Liver (tissue), 9 donors: ENCODE results near the gene AVEN. TPM values are rescaled to one million over a fixed set of nuclear protein-coding genes. Genes with fewer than 3 reads are reported as not detected.

ENCODE experiments used
- DNase-seq: peaks from one replicate; pipeline ENCODE4 v3.0.0-alpha.2; 2017; ENCODE audit warnings: low spot score
- H3K27ac ChIP-seq, 2 donors: one replicate each; pipeline ENCODE4 v1.7.0; 2013; ENCODE audit warnings: inconsistent platforms in 2 of 2, low read length in 2 of 2, control low read depth in 1 of 2, low read depth in 1 of 2, mild to moderate bottlenecking in 1 of 2
- H3K27me3 ChIP-seq, 4 donors: one replicate each; pipeline versions ENCODE4 v1.6.1 to v1.7.0; 2013; ENCODE audit warnings: low read length in 3 of 4, inconsistent platforms in 1 of 4, mild to moderate bottlenecking in 1 of 4, moderate library complexity in 1 of 4; ENCODE audit not compliant: control insufficient read depth in 4 of 4, insufficient read depth in 4 of 4
- H3K36me3 ChIP-seq, 4 donors: one replicate each; pipeline versions ENCODE4 v1.6.1 to v1.7.0; 2013; ENCODE audit warnings: low read length in 3 of 4, mild to moderate bottlenecking in 3 of 4, low read depth in 1 of 4, moderate library complexity in 1 of 4; ENCODE audit not compliant: control insufficient read depth in 4 of 4, insufficient read depth in 3 of 4
- H3K4me1 ChIP-seq, 4 donors: one replicate each; pipeline versions ENCODE4 v1.6.1 to v1.7.0; 2013; ENCODE audit warnings: low read length in 3 of 4, mild to moderate bottlenecking in 3 of 4, moderate library complexity in 1 of 4; ENCODE audit not compliant: control insufficient read depth in 4 of 4, insufficient read depth in 4 of 4
- H3K4me3 ChIP-seq, 3 donors: one replicate each; pipeline versions ENCODE4 v1.6.1 to v1.7.0; 2013; ENCODE audit warnings: low read length in 3 of 3, control low read depth in 1 of 3, low read depth in 1 of 3, mild to moderate bottlenecking in 1 of 3
- H3K9ac ChIP-seq, 2 donors: one replicate each; pipeline ENCODE4 v1.7.0; 2013; ENCODE audit warnings: low read length in 2 of 2, mild to moderate bottlenecking in 2 of 2, moderate library complexity in 2 of 2, control low read depth in 1 of 2, low read depth in 1 of 2
- H3K9me3 ChIP-seq, 4 donors: one replicate each; pipeline versions ENCODE4 v1.6.1 to v1.7.0; 2013; ENCODE audit warnings: low read length in 3 of 4; ENCODE audit not compliant: control insufficient read depth in 4 of 4
- CTCF ChIP-seq: fragments of 150-350 bp; IDR thresholded peaks from 2 replicates; pipeline ENCODE4 v1.5.1; 2017; ENCODE audit warnings: improper control_type of control experiment, low read depth, low read length; ENCODE audit not compliant: missing input control
- EGR1 ChIP-seq, 2 donors: IDR thresholded peaks; 2 replicates each; pipeline ENCODE4 v1.6.1; 2016 to 2018; ENCODE audit warnings: antibody characterized with exemption in 2 of 2, low read depth in 2 of 2
- FOXA1 ChIP-seq: IDR thresholded peaks from 2 replicates; pipeline ENCODE4 v1.6.1; 2016; ENCODE audit warnings: antibody characterized with exemption
- FOXA2 ChIP-seq: IDR thresholded peaks from 2 replicates; pipeline ENCODE4 v1.6.1; 2016; ENCODE audit warnings: antibody characterized with exemption
- GABPA ChIP-seq, 2 donors: IDR thresholded peaks in 1 of 2; conservative IDR thresholded peaks in 1 of 2; 2 replicates each; pipeline ENCODE4 v1.6.1; 2016; ENCODE audit warnings: antibody characterized with exemption in 2 of 2, mild to moderate bottlenecking in 1 of 2, moderate library complexity in 1 of 2
- HNF4A ChIP-seq, 2 donors: conservative IDR thresholded peaks; 2 replicates each; pipeline ENCODE4 v1.6.1; 2016; ENCODE audit warnings: antibody characterized with exemption in 2 of 2, mild to moderate bottlenecking in 2 of 2
- HNF4G ChIP-seq: IDR thresholded peaks from 2 replicates; pipeline ENCODE4 v1.6.1; 2016; ENCODE audit warnings: antibody characterized with exemption
- JUND ChIP-seq, 2 donors: IDR thresholded peaks; 2 replicates each; pipeline ENCODE4 v1.6.1; 2016; ENCODE audit warnings: antibody characterized with exemption in 2 of 2
- MAX ChIP-seq: IDR thresholded peaks from 2 replicates; pipeline ENCODE4 v1.6.1; 2016; ENCODE audit warnings: antibody characterized with exemption
- NR2F2 ChIP-seq: IDR thresholded peaks from 2 replicates; pipeline ENCODE4 v1.6.1; 2016; ENCODE audit warnings: antibody characterized with exemption
- RAD21 ChIP-seq, 2 donors: IDR thresholded peaks; 2 replicates each; pipeline ENCODE4 v1.6.1; 2016; ENCODE audit warnings: antibody characterized with exemption in 2 of 2, mild to moderate bottlenecking in 2 of 2
- REST ChIP-seq: IDR thresholded peaks from 2 replicates; pipeline ENCODE4 v1.6.1; 2016; ENCODE audit warnings: antibody characterized with exemption, mild to moderate bottlenecking
- RXRA ChIP-seq, 2 donors: IDR thresholded peaks; 2 replicates each; pipeline ENCODE4 v1.6.1; 2017 to 2018; ENCODE audit warnings: antibody characterized with exemption in 2 of 2, mild to moderate bottlenecking in 1 of 2
- SP1 ChIP-seq: IDR thresholded peaks from 2 replicates; pipeline ENCODE4 v1.6.1; 2018; ENCODE audit warnings: antibody characterized with exemption, mild to moderate bottlenecking
- TAF1 ChIP-seq: conservative IDR thresholded peaks from 2 replicates; pipeline ENCODE4 v1.6.1; 2016; ENCODE audit warnings: antibody characterized with exemption, mild to moderate bottlenecking
- YY1 ChIP-seq: IDR thresholded peaks from 2 replicates; pipeline ENCODE4 v1.6.1; 2016; ENCODE audit warnings: antibody characterized with exemption, mild to moderate bottlenecking
- WGBS: extraction: QIAGEN DNeasy Blood & Tissue Kit; methylation state at CpG from one replicate; pipeline ENCODE4 v1.1.7; 2013; 5-methylcytosine and 5-hydroxymethylcytosine counted together
- polyA plus RNA-seq, 2 donors: library from polyadenylated mRNA; stranded (reverse) in 1 of 2; unstranded in 1 of 2; fragments of 200-250 nt in 1 of 2; fragments of >200 nt in 1 of 2; fragmentation: Nextera tagmentation in 1 of 2; extraction: Ambion mirVana in 1 of 2; gene quantifications; one replicate each; pipeline versions ENCODE4 v1.2.1 to v1.2.3, GENCODE V29; 2013 to 2015
- total RNA-seq, 2 donors: library from RNA; depleted of rRNA; stranded (reverse); fragments of >200 nt; gene quantifications; one replicate each; pipeline ENCODE4 v1.2.3, GENCODE V29; 2014
- TF ChIP-seq, protein P1 (sequence below): IDR thresholded peaks from 2 replicates; pipeline ENCODE4 v1.6.1; 2016; ENCODE audit warnings: antibody characterized with exemption
- TF ChIP-seq, protein P2 (sequence below): IDR thresholded peaks from 2 replicates; pipeline ENCODE4 v1.6.1; 2016; ENCODE audit warnings: antibody characterized with exemption
- donor health status: healthy.
- donor health status: healthy.
- donor health status: healthy.
- donor health status: healthy.
- donor health status: healthy.

Gene AVEN
- total and polyA plus RNA-seq, 4 donors: 5.3 to 12.4 (median 7.0) TPM

DNA sequence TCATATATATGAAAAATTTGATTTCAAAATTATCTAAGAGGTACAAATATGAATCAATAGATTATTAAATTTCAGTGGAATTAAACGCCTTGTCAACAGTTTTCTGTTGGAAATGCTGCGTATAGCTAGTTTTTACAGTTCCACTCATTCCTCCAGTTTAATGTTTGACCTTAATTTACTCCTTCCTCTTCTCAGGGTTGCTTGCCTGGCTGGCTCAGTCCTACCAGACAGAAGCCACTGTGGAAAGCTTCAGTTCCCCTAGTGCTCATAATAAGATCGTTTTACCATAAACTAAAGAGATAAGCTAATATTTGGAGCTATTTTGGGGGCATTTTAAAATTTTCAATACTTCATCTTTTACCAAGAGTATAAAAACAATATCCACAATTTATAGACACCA, 39.9 kb upstream of the AVEN start:
- Histone ChIP-seq H3K36me3 (peaks cover 3 to 14% (median 9%) of the 10 kb centered on the region in 4 donors), H3K27ac (no peak overlapping the region), H3K9me3 (no peaks in the 10 kb centered on the region), H3K9ac (no peak overlapping the region), H3K27me3 (no peaks in the 10 kb centered on the region), H3K4me1 (no peaks in the 10 kb centered on the region), H3K4me3 (no peak overlapping the region)
- 82% methylated on average over 3 of the region's 3 CpGs for WGBS
- TF ChIP-seq RAD21 (IDR thresholded peaks at IDR 0.05): no peak
- TF ChIP-seq SP1: no peak
- no peak for TF ChIP-seq HNF4G
- no peak for TF ChIP-seq EGR1 (IDR thresholded peaks at IDR 0.05; ENCODE audit: low read depth in 2 of 2)
- no peak for TF ChIP-seq TAF1
- no peak for TF ChIP-seq CTCF
- TF ChIP-seq NR2F2: no peak
- TF ChIP-seq HNF4A (conservative IDR thresholded peaks at IDR 0.05): no peak
- TF ChIP-seq FOXA2: no peak
- no peak for TF ChIP-seq YY1
- TF ChIP-seq MAX: no peak
- TF ChIP-seq JUND (IDR thresholded peaks at IDR 0.05): no peak
- TF ChIP-seq RXRA (IDR thresholded peaks at IDR 0.05): no peak
- TF ChIP-seq, protein P1, sequence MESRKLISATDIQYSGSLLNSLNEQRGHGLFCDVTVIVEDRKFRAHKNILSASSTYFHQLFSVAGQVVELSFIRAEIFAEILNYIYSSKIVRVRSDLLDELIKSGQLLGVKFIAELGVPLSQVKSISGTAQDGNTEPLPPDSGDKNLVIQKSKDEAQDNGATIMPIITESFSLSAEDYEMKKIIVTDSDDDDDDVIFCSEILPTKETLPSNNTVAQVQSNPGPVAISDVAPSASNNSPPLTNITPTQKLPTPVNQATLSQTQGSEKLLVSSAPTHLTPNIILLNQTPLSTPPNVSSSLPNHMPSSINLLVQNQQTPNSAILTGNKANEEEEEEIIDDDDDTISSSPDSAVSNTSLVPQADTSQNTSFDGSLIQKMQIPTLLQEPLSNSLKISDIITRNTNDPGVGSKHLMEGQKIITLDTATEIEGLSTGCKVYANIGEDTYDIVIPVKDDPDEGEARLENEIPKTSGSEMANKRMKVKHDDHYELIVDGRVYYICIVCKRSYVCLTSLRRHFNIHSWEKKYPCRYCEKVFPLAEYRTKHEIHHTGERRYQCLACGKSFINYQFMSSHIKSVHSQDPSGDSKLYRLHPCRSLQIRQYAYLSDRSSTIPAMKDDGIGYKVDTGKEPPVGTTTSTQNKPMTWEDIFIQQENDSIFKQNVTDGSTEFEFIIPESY: no peak
- TF ChIP-seq, protein P2, sequence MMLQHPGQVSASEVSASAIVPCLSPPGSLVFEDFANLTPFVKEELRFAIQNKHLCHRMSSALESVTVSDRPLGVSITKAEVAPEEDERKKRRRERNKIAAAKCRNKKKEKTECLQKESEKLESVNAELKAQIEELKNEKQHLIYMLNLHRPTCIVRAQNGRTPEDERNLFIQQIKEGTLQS: no peak
- no peak for TF ChIP-seq REST
- TF ChIP-seq FOXA1: no peak
- no peak for TF ChIP-seq GABPA (IDR thresholded peaks at IDR 0.05 in 1 of 2, conservative IDR thresholded peaks at IDR 0.05 in 1 of 2)
- DNase-seq: no peak

DNA sequence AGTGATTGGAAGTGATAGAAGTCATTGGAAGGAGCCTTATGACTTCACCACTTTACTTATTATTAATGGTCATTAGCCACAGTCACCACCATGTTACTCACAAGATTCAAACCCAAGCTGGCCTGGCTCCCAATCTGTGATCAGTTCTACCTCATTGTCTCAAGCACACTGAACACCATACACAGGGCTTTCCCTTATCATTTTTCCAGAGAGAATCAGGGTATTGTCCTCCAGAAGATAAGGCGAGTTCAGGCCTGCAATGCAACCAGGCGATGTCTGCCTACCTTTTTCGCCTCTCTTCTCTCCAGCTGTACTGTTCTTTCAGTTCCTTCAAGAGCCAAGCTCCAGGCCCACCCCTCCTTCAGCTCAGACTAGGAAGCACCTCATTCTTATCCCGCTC, 37.8 kb upstream of the AVEN start:
- TF ChIP-seq CTCF (no peak), EGR1 (IDR thresholded peaks at IDR 0.05; ENCODE audit: low read depth in 2 of 2) (no peak)
- Histone ChIP-seq H3K9ac (no peak overlapping the region), H3K27ac (no peak overlapping the region), H3K4me3 (no peak overlapping the region), H3K27me3 (no peaks in the 10 kb centered on the region), H3K9me3 (no peaks in the 10 kb centered on the region), H3K36me3 (peaks cover 3 to 14% (median 5%) of the 10 kb centered on the region in 4 donors), H3K4me1 (no peaks in the 10 kb centered on the region)
- DNase-seq: no peak
- 98% methylated on average over 4 of the region's 4 CpGs for WGBS
